Diencephalon (tissue), 1 donor: ENCODE results near the gene SPTLC2. TPM values are rescaled to one million over a fixed set of nuclear protein-coding genes. Genes with fewer than 3 reads are reported as not detected.

ENCODE experiments used
- small RNA-seq: library from RNA; depleted of rRNA; stranded (forward); fragments of <200 nt; gene quantifications from one replicate; pipeline ENCODE3, GENCODE V24; 2014
- total RNA-seq: library from RNA; depleted of rRNA; stranded (reverse); fragments of >200 nt; gene quantifications from one replicate; pipeline ENCODE4 v1.2.3, GENCODE V29; 2014

SPTLC2 gene, protein sequence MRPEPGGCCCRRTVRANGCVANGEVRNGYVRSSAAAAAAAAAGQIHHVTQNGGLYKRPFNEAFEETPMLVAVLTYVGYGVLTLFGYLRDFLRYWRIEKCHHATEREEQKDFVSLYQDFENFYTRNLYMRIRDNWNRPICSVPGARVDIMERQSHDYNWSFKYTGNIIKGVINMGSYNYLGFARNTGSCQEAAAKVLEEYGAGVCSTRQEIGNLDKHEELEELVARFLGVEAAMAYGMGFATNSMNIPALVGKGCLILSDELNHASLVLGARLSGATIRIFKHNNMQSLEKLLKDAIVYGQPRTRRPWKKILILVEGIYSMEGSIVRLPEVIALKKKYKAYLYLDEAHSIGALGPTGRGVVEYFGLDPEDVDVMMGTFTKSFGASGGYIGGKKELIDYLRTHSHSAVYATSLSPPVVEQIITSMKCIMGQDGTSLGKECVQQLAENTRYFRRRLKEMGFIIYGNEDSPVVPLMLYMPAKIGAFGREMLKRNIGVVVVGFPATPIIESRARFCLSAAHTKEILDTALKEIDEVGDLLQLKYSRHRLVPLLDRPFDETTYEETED
- 49.1 TPM for total RNA-seq

DNA sequence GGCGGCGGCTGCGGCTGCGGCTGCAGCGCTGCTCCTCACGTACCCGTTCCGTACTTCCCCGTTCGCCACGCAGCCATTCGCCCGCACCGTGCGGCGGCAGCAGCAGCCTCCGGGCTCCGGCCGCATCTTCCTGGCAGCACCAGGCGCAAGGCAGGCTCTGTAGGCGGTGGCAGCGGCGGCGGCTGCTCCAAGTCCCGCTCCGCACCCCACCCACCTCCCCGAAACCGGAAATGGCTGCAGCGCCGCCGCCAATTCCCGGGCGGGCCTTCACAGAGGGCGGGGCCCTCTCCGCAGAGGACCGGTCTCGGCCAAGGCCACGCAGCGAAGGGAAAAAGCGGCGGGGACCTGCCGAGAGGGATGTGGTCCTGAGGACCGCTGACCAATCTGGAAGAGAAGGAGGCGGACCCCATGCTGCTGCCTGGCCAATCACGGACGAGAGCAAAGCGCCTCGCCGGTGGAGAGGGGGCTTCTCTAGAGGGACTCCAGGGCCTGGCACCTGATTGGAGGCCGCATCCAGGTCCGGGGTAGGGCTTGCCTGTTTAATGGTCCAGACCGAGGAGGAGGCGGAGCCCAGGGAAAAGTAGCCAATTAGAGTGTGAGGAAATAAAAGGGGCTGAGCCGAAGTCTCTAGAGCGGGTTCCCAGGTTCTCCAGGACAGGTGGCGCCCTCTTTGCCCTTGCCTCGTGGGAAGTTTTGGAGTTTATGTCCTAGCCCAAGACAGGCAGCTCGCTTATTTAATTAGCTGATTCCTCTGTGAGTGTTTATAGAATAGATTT lies at the start of gene SPTLC2:
Gene SPTLC2, minus strand, starts transcription at position 184 of the 776 bp plus-strand sequence. Its CDS starts 58 bp downstream, at position 126.

DNA sequence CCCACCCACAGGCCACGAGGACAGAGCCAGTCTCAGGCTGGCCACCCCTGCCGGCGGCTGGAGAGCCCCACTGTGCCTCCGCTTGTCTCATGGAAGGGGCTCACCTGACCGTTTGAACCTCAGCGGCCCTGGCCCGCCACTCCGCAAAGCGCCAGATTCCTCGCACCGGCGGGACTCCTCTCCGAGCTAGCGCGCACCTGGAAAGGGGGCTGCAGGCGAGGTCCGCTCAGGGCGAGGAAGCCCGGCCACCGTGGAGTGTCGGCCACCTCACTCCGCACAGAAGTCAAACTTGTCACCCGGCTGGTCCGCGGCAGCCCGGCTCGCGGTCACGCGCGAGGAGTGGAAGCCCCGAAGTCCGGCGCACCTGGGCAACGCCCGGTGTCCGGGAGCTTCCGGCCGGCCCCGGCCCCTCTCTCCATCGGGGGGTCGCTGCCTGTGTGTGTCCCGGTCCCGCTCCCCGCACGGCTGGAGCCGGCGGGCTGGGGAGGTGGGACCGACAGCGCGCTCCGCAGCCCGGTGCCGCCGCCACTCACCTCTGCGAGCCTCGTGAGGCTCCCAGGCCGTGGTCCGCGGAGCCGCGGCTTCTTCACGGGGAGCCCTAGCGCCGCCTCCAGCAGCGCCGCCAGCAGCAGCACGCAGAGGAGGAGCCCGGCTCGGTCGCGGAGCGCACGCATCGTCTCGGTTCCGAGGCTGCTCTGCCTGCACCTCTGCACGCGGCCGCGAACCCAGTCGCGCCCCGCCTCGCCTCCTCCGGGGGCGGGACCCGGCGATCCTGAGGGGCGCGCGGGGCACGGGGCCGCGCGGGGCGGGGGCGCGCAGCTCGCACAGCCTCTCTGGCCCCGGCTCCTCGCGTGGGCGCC lies 118.1 kb downstream of the SPTLC2 start, which contains the start of gene ISM2:
Gene ISM2, minus strand, starts transcription at position 697 of the 860 bp plus-strand sequence. Its CDS starts 23 bp downstream, at position 674.

DNA sequence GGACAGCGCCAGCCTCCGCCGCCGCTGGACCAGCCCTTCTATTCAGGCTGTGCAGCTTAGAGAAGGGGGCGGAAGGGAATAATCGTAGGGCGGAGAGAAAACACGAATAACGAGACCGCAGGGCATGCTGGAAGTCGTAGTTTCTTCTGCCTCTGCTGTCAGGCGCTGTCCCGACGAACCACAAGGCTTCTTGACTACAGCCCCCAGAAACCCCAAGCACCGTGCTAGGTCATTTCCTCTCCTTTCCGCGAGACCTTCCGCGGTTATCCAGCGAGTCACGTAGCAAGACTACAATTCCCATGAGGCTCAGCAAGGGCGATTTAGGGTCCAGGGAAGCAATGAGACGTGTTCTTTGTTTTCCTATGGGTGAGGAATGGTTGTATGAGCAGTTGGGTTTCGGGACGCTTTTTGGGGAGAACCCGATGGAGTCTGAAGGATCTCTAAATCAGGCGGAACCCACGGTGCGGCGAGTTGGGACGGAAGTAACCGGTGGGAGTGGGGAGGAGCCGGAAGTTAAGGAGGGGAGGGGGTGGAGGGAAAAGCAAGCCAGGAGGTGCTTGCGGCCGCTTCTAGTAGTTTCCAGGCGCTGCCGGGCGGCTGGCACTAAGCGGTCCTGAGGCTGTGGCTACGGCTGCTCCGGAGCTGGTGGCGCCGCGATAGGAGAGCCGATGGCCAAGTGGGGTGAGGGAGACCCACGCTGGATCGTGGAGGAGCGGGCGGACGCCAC lies 158.8 kb downstream of the SPTLC2 start, which contains the start of the genes AHSA1 and VIPAS39:
Gene AHSA1, plus strand, starts transcription at position 572 of the 727 bp plus-strand sequence. Its CDS starts 97 bp downstream, at position 669.
Gene VIPAS39, minus strand, starts transcription at position 80 of the 727 bp plus-strand sequence. CDS start 3,499 bp downstream, outside the sequence.

Small RNA genes lying within 50 kb of the gene (small RNA-seq; reads per million reads assigned to genes)
- gene COX6CP11 (not detected), gene RF00404 (not detected), gene RN7SL587P (not detected)

Other genes starting within 250 kb of the SPTLC2 start
- 30.0 TPM for gene TMED8, start 239.5 kb downstream of the SPTLC2 start, total RNA-seq
- 20.8 TPM for gene SAMD15, start 239.3 kb downstream of the SPTLC2 start, total RNA-seq
- gene NOXRED1, start 193.1 kb downstream of the SPTLC2 start, total RNA-seq: 0.69 TPM
- 26.3 TPM for gene VIPAS39, start 159.0 kb downstream of the SPTLC2 start, total RNA-seq
- 111 TPM for gene AHSA1, start 158.5 kb downstream of the SPTLC2 start, total RNA-seq
- gene ISM2, start 117.8 kb downstream of the SPTLC2 start, total RNA-seq: 1.8 TPM
- 10.6 TPM for gene ALKBH1, start 91.4 kb upstream of the SPTLC2 start, total RNA-seq
- gene SLIRP, start 91.5 kb upstream of the SPTLC2 start, total RNA-seq: 96.7 TPM
- 47.1 TPM for gene SNW1, start 144.5 kb upstream of the SPTLC2 start, total RNA-seq
- 8.5 TPM for gene ADCK1, start 183.5 kb upstream of the SPTLC2 start, total RNA-seq